ENCODE data around the gene SPAG5.
A peak's percentile ranks its signal among the peaks of the same experiment; 100 is the strongest.

SPAG5 gene

GRCh38 chr17:28598799-28599310 is at the start of gene SPAG5:
SPAG5 (minus strand) TSS chr17:28599025; CDS start chr17:28598946, 79 bp downstream.
- DNase-seq (ENCODE audit: low spot score) = peak; percentile 98
- no peak for TF ChIP-seq CTCF (IDR thresholded peaks at IDR 0.05; ENCODE audit: extremely low read depth, missing control alignments)

DNA sequence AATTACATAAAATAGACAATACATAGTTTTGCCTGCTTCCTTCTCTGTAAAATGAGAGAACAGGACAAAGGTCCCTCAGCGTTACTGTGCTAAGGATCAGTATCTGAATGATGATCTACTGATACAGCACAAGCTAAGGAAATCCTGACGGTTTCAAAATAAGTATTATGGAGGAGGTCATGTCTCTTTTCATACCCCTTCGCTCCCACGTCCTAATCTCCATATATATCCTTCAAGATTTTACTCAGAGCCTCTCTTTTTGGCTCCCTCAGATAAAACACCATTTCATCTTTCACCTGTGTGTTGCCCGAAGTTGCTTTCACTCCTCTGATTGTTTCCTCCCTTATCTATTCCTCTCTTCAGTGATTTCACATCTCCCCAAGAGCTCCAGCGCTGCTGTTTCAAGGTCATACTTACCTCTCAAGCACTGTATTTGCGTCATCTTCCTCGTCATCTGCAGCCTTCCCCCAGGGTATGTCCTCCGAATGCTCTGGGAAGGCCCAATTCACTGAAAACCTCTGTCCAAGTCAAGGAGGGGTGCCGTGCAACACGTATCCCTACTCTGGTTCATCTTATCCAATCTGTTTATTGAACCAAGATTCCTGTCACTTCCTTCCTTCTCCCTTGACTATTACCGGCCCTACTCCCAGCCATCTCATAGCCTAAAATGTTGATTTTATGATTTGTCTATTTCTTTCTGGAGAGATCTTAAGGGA is 47.4 kb upstream of the SPAG5 start:
- TF ChIP-seq CTCF (IDR thresholded peaks at IDR 0.05; ENCODE audit: extremely low read depth, missing control alignments) = no peak
- no peak for DNase-seq (ENCODE audit: low spot score)

GRCh38 chr17:28645576-28645939 is 46.7 kb upstream of the SPAG5 start:
- no peak for DNase-seq (ENCODE audit: low spot score)
- TF ChIP-seq CTCF (IDR thresholded peaks at IDR 0.05; ENCODE audit: extremely low read depth, missing control alignments) = no peak

GRCh38 chr17:28644787-28645575 is 46.2 kb upstream of the SPAG5 start, which contains the start of gene BLTP2:
BLTP2 (minus strand) TSS chr17:28645158; CDS start chr17:28645056, 102 bp downstream.
- peak; percentile 99 for DNase-seq (ENCODE audit: low spot score)
- no peak for TF ChIP-seq CTCF (IDR thresholded peaks at IDR 0.05; ENCODE audit: extremely low read depth, missing control alignments)

GRCh38 chr17:28643983-28644786 is 45.4 kb upstream of the SPAG5 start:
- peak; percentile 5 for TF ChIP-seq CTCF (IDR thresholded peaks at IDR 0.05; ENCODE audit: extremely low read depth, missing control alignments)
- DNase-seq (ENCODE audit: low spot score) = peak; percentile 65

DNA sequence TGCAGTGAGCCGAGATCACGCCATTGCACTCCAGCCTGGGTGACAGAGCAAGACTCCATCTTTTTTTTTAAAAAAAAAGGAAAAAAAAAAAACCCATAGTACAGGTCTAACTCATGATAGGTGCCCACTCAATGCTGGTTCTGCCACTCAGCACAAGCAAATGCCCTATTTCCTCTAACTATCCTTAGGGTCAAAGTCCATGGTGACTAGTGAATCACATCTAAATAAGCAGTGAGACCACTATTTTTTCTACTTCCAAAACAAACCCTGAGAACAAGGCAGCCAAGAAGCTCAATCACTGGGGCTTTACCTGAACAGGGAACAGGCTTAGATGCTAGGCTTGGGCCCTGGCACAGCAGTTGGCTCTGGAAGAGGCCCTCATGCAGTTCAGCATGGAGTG is 42.8 kb upstream of the SPAG5 start:
- TF ChIP-seq CTCF (IDR thresholded peaks at IDR 0.05; ENCODE audit: extremely low read depth, missing control alignments) = no peak
- DNase-seq (ENCODE audit: low spot score) = no peak

All from GM20000 (cell line).